ENCODE measurements around the gene SLC22A2.

SLC22A2 gene

DNA sequence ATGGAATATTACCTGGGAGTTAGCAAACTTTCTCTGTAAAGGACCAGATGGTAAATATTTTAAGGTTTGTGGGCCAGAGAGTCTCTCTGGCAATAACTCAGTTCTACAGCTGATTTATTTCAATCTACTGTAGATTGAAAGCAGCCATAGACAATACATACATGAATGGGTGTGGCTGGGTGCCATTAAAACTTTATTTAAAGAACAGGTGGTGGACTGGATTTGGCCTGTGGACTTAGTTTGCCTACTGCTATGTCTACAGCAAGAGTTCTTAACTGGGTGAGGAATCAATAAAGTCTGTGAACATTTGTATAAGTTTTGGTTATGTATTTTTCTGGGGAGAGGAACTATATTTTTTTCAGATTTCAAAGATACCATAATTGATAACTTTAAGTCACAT lies 55.1 kb downstream of the SLC22A2 start:
- H3K79me2 ChIP-seq: no peaks in the 10 kb centered on the region
- H3K4me3 ChIP-seq (ENCODE audit: low read depth, low read length): no peak overlapping the region
- no peak overlapping the region for H3K4me2 ChIP-seq (ENCODE audit: low read length)
- H3K27me3 ChIP-seq (ENCODE audit: control insufficient read depth, insufficient read depth, low read length): no peaks in the 10 kb centered on the region
- no peak overlapping the region for H3K27ac ChIP-seq
- no peak overlapping the region for H2AFZ ChIP-seq
- no peak overlapping the region for H3K9ac ChIP-seq
- no peaks in the 10 kb centered on the region for H3K36me3 ChIP-seq (ENCODE audit: control insufficient read depth, insufficient read depth, low read length)
- TF ChIP-seq, protein P1, sequence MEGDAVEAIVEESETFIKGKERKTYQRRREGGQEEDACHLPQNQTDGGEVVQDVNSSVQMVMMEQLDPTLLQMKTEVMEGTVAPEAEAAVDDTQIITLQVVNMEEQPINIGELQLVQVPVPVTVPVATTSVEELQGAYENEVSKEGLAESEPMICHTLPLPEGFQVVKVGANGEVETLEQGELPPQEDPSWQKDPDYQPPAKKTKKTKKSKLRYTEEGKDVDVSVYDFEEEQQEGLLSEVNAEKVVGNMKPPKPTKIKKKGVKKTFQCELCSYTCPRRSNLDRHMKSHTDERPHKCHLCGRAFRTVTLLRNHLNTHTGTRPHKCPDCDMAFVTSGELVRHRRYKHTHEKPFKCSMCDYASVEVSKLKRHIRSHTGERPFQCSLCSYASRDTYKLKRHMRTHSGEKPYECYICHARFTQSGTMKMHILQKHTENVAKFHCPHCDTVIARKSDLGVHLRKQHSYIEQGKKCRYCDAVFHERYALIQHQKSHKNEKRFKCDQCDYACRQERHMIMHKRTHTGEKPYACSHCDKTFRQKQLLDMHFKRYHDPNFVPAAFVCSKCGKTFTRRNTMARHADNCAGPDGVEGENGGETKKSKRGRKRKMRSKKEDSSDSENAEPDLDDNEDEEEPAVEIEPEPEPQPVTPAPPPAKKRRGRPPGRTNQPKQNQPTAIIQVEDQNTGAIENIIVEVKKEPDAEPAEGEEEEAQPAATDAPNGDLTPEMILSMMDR (IDR thresholded peaks at IDR 0.05): no peak
- no peaks in the 10 kb centered on the region for H3K9me3 ChIP-seq (ENCODE audit: control insufficient read depth, low read length)
- no peaks in the 10 kb centered on the region for H3K4me1 ChIP-seq

DNA sequence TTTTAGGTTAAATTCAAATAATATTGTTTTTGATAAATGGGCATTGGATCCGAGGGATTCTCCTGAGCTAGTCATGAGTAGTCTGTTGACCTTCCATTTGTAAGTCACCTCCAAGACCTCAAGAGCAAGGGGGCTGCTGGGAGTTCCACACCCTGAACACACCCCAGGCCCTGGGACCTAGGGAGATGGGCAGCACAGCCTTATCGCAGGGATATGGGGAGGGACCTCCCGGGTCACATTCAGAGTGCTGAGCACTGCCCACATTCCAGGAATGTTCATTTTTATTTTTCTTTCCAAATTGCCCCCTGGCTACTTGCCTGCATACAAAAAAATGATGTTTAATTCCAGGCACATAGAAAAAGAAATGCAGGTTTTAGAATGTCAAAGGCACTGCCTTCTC lies 55.5 kb downstream of the SLC22A2 start:
- Histone ChIP-seq H3K4me1 (no peaks in the 10 kb centered on the region), H2AFZ (no peak overlapping the region), H3K9me3 (ENCODE audit: control insufficient read depth, low read length) (no peaks in the 10 kb centered on the region), H3K27me3 (ENCODE audit: control insufficient read depth, insufficient read depth, low read length) (no peaks in the 10 kb centered on the region), H3K79me2 (no peaks in the 10 kb centered on the region), H3K27ac (no peak overlapping the region), H3K9ac (no peak overlapping the region), H3K4me2 (ENCODE audit: low read length) (no peak overlapping the region), H3K36me3 (ENCODE audit: control insufficient read depth, insufficient read depth, low read length) (no peaks in the 10 kb centered on the region), H3K4me3 (ENCODE audit: low read depth, low read length) (no peak overlapping the region)
- TF ChIP-seq, protein P1 (IDR thresholded peaks at IDR 0.05): no peak

DNA sequence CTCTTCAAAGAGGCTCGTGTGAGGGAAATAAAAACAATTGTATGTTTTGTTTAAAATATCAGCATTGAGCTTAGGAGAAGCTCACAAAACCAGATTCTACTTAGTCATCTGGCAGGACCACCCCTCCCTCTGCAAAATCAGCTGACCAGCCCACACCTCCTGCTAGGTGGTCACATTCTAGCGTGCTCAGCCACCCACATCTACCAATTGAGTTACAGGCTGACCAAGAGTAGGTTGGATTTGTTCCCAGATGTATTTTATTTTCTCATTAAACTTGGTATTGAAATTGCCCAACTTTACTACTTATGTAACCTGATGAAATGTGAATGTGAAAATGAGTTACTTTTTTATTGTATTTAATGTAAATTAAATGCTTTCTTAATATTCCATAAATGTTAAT lies 56.2 kb downstream of the SLC22A2 start:
- H3K27ac ChIP-seq: no peak overlapping the region
- no peak overlapping the region for H3K9ac ChIP-seq
- no peak overlapping the region for H2AFZ ChIP-seq
- H3K4me2 ChIP-seq (ENCODE audit: low read length): no peak overlapping the region
- H3K9me3 ChIP-seq (ENCODE audit: control insufficient read depth, low read length): no peaks in the 10 kb centered on the region
- TF ChIP-seq, protein P1 (IDR thresholded peaks at IDR 0.05): no peak
- H3K4me1 ChIP-seq: no peaks in the 10 kb centered on the region
- no peaks in the 10 kb centered on the region for H3K27me3 ChIP-seq (ENCODE audit: control insufficient read depth, insufficient read depth, low read length)
- no peak overlapping the region for H3K4me3 ChIP-seq (ENCODE audit: low read depth, low read length)
- H3K36me3 ChIP-seq (ENCODE audit: control insufficient read depth, insufficient read depth, low read length): no peaks in the 10 kb centered on the region
- H3K79me2 ChIP-seq: no peaks in the 10 kb centered on the region

DNA sequence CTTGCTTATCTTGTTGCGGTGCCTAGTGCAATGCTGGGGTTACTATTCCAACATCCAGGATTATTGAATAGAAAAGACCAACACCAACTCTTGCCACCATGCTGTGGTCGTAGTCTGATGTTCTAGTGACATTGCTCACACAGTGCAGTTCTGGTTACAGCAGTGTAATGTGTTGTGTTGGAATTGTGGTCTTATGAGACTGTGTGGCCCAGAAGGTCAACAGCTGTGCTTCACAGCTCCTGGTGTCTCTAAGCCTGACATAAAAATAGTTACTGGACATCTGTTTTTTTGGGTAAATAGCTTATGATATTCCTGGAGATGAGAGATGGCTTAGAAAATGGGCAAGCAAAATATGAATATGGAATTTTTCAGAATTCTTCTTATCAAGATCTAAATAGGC lies 57.6 kb downstream of the SLC22A2 start:
- Histone ChIP-seq H3K79me2 (no peaks in the 10 kb centered on the region), H3K4me1 (no peaks in the 10 kb centered on the region), H3K36me3 (ENCODE audit: control insufficient read depth, insufficient read depth, low read length) (no peaks in the 10 kb centered on the region), H3K27ac (no peak overlapping the region), H3K4me3 (ENCODE audit: low read depth, low read length) (no peak overlapping the region), H3K27me3 (ENCODE audit: control insufficient read depth, insufficient read depth, low read length) (no peaks in the 10 kb centered on the region), H3K9me3 (ENCODE audit: control insufficient read depth, low read length) (no peaks in the 10 kb centered on the region), H3K4me2 (ENCODE audit: low read length) (no peak overlapping the region), H2AFZ (no peak overlapping the region), H3K9ac (no peak overlapping the region)
- TF ChIP-seq, protein P1 (IDR thresholded peaks at IDR 0.05): no peak

DNA sequence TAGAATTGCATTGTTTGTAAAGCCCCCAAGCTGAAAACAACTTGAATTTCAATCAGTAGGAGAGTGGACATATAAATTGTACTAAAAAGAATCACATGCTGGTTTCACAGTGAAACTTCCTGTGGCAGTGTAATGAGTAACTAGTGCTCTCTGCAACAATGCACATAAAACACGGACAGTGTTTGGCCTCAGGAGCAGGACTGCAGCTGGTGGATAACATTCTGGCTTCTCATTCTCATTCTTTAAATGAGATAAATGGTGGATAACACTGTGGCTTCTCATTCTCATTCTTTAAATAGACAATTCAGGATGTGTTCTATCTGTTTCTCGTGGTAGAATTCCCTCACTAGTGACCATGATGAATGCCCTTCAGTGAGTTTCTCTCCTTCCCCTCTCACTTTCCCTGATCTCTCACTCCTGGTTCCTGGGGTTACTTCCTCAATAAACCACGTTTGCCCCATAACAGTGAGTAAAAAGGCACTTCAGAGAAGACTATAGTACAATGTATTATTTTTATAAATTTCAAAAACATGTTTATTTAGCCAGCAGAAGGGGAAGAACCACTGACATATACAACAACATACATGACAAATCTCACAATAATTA lies 59.9 kb downstream of the SLC22A2 start:
- no peak overlapping the region for H3K9ac ChIP-seq
- no peaks in the 10 kb centered on the region for H3K27me3 ChIP-seq (ENCODE audit: control insufficient read depth, insufficient read depth, low read length)
- H3K9me3 ChIP-seq (ENCODE audit: control insufficient read depth, low read length): no peaks in the 10 kb centered on the region
- no peak overlapping the region for H3K4me3 ChIP-seq (ENCODE audit: low read depth, low read length)
- H3K4me2 ChIP-seq (ENCODE audit: low read length): no peak overlapping the region
- H3K79me2 ChIP-seq: no peaks in the 10 kb centered on the region
- H2AFZ ChIP-seq: no peak overlapping the region
- H3K4me1 ChIP-seq: no peaks in the 10 kb centered on the region
- TF ChIP-seq, protein P1 (IDR thresholded peaks at IDR 0.05): no peak
- H3K27ac ChIP-seq: no peak overlapping the region
- H3K36me3 ChIP-seq (ENCODE audit: control insufficient read depth, insufficient read depth, low read length): no peaks in the 10 kb centered on the region

All from parathyroid adenoma (tissue), 2 donors.